Esophagus squamous epithelium (tissue), 5 donors: ENCODE measurements around the gene AP2A2. TPM values are rescaled to one million over a fixed set of nuclear protein-coding genes. Genes with fewer than 3 reads are reported as not detected.

Source experiments
- DNase-seq: peaks from one replicate; lab custom pipeline; 2025; lab: John Stamatoyannopoulos, UW
- H3K27ac ChIP-seq, 4 donors: fragments of 200-600 bp; sonication (generic); one replicate each; pipeline ENCODE4 v1.5.1; 2016 to 2019; ENCODE audit warnings: mild to moderate bottlenecking in 1 of 4
- H3K27me3 ChIP-seq, 4 donors: fragments of 200-600 bp; sonication (generic); 1 replicate in 3 of 4; 2 replicates in 1 of 4; pipeline versions ENCODE4 v1.5.1 to v1.6.0; 2017 to 2021; ENCODE audit warnings: antibody characterized with exemption in 1 of 4
- H3K36me3 ChIP-seq, 3 donors: fragments of 200-600 bp; sonication (generic); one replicate each; pipeline ENCODE4 v1.5.1; 2016 to 2019
- H3K4me1 ChIP-seq, 3 donors: fragments of 200-600 bp; sonication (generic); one replicate each; pipeline ENCODE4 v1.5.1; 2017 to 2019
- H3K4me3 ChIP-seq, 4 donors: fragments of 200-600 bp; sonication (generic); 1 replicate in 3 of 4; 2 replicates in 1 of 4; pipeline ENCODE4 v1.5.1; 2016 to 2019; ENCODE audit warnings: mild to moderate bottlenecking in 2 of 4, moderate library complexity in 1 of 4
- H3K9me3 ChIP-seq, 3 donors: fragments of 200-600 bp; sonication (generic); one replicate each; pipeline ENCODE4 v1.5.1; 2016 to 2019
- CTCF ChIP-seq, 6 experiments: fragments of 450-650 bp in 4 of 6; fragments of 200-600 bp in 2 of 6; sonication (generic) in 2 of 6; IDR thresholded peaks; one replicate each; pipeline ENCODE4 v1.5.1; 2016 to 2019; ENCODE audit warnings: antibody characterized with exemption in 6 of 6, mild to moderate bottlenecking in 4 of 6, moderate library complexity in 4 of 6
- POLR2A ChIP-seq, 4 donors: fragments of 450-650 bp; IDR thresholded peaks; one replicate each; pipeline ENCODE4 v1.6.1; 2017; ENCODE audit warnings: antibody characterized with exemption in 4 of 4, mild to moderate bottlenecking in 4 of 4, moderate library complexity in 3 of 4
- whole genome bisulfite sequencing, 2 donors: methylation state at CpG; one replicate each; pipeline ENCODE4 v1.1.5; 2018; 5-methylcytosine and 5-hydroxymethylcytosine counted together
- intact Hi-C: fragments of 100-400 bp; cut with DNase I; formaldehyde crosslinking; loops from one replicate; pipeline ENCODE4 v1.15.0; 2022
- total RNA-seq, 4 donors: library from RNA; depleted of rRNA; stranded (reverse); fragments of >200 nt; gene quantifications; one replicate each; pipeline ENCODE4 v1.1.0, GENCODE V29; 2016
- donor health status: DM: yes; HTN: yes; CAD: no.

AP2A2 gene
- total RNA-seq, 4 donors from 2014 or later: 19.8 to 48.6 (median 28.5) TPM

GRCh38 chr11:898540-899190 lies 27.0 kb upstream of the AP2A2 start:
- no peak for DNase-seq
- intact Hi-C loops: no loop called here
- H3K27ac ChIP-seq: no peak overlapping the region

GRCh38 chr11:899724-900123 lies 25.9 kb upstream of the AP2A2 start:
- no peak for DNase-seq
- intact Hi-C loops: no loop called here
- no peaks in the 10 kb centered on the region for H3K27me3 ChIP-seq
- H3K4me3 ChIP-seq: no peak overlapping the region
- no peaks in the 10 kb centered on the region for H3K9me3 ChIP-seq
- no peaks in the 10 kb centered on the region for H3K4me1 ChIP-seq
- peaks cover 53 to 75% (median 55%) of the 10 kb centered on the region in 3 donors for H3K36me3 ChIP-seq
- no peak overlapping the region for H3K27ac ChIP-seq
- TF ChIP-seq POLR2A (IDR thresholded peaks at IDR 0.05) (no peak), CTCF (IDR thresholded peaks at IDR 0.05) (no peak)
- WGBS, 2 donors: 100% methylated on average over 5 of the region's 11 CpGs; no CpG with 5 or more reads in 1 of the 2 donors

More at GRCh38 chr11:898540-899190, 27.0 kb upstream of the AP2A2 start:
- Histone ChIP-seq H3K36me3 (peaks cover 48 to 69% (median 49%) of the 10 kb centered on the region in 3 donors), H3K4me1 (no peaks in the 10 kb centered on the region), H3K9me3 (no peaks in the 10 kb centered on the region), H3K4me3 (no peak overlapping the region), H3K27me3 (no peaks in the 10 kb centered on the region)
- no peak for TF ChIP-seq CTCF (IDR thresholded peaks at IDR 0.05)
- TF ChIP-seq POLR2A (IDR thresholded peaks at IDR 0.05): no peak
- WGBS, 2 donors: 83 to 94% methylated on average over 6 to 8 of the region's 22 CpGs

GRCh38 chr11:900545-900944 lies 25.1 kb upstream of the AP2A2 start:
- Histone ChIP-seq H3K4me1 (no peaks in the 10 kb centered on the region), H3K27ac (no peak overlapping the region), H3K9me3 (no peaks in the 10 kb centered on the region), H3K27me3 (no peaks in the 10 kb centered on the region), H3K4me3 (no peak overlapping the region), H3K36me3 (peaks cover 53 to 79% (median 55%) of the 10 kb centered on the region in 3 donors)
- DNase-seq: no peak
- intact Hi-C loops: no loop called here
- no CpG with 5 or more reads among the region's 7 CpGs for WGBS, 2 donors
- TF ChIP-seq CTCF (IDR thresholded peaks at IDR 0.05) (no peak), POLR2A (IDR thresholded peaks at IDR 0.05) (no peak)

GRCh38 chr11:901452-902061 lies 24.1 kb upstream of the AP2A2 start:
- 74 to 87% methylated on average over 6 to 12 of the region's 19 CpGs for WGBS, 2 donors
- Histone ChIP-seq H3K27ac (no peak overlapping the region), H3K4me3 (no peak overlapping the region), H3K27me3 (no peaks in the 10 kb centered on the region), H3K4me1 (no peaks in the 10 kb centered on the region), H3K36me3 (peaks cover 53 to 79% (median 55%) of the 10 kb centered on the region in 3 donors), H3K9me3 (no peaks in the 10 kb centered on the region)
- DNase-seq: no peak
- no peak for TF ChIP-seq CTCF (IDR thresholded peaks at IDR 0.05)
- TF ChIP-seq POLR2A (IDR thresholded peaks at IDR 0.05): no peak
- intact Hi-C loops: no loop called here

- Histone ChIP-seq H3K36me3 (peaks cover 44 to 57% (median 45%) of the 10 kb centered on the region in 3 donors), H3K27ac (no peak overlapping the region)
Measured at GRCh38 chr11:904380-904779, 21.3 kb upstream of the AP2A2 start.

More at GRCh38 chr11:904380-904779, 21.3 kb upstream of the AP2A2 start:
- Histone ChIP-seq H3K4me3 (no peak overlapping the region), H3K9me3 (no peaks in the 10 kb centered on the region), H3K4me1 (peaks cover 0 to 14% (median 2%) of the 10 kb centered on the region in 3 donors), H3K27me3 (no peaks in the 10 kb centered on the region)
- TF ChIP-seq POLR2A (IDR thresholded peaks at IDR 0.05) (no peak), CTCF (IDR thresholded peaks at IDR 0.05) (no peak)
- 83 to 92% methylated on average over 1 to 2 of the region's 7 CpGs for WGBS, 2 donors
- intact Hi-C loops: no loop called here
- DNase-seq: no peak
